ENCODE measurements around the gene STX2. TPM values are rescaled to one million over a fixed set of nuclear protein-coding genes. Genes with fewer than 3 reads are reported as not detected.

The STX2 gene
- polyA plus RNA-seq, 3 donors, result 25.3 to 35.0 (median 29.4) TPM

GRCh38 chr12:130815028-130815741 lies 23.9 kb downstream of the STX2 start:
- no peak for DNase-seq (ENCODE audit: extremely low read depth in 1 of 11, low read depth in 9 of 11, low spot score in 4 of 11)

GRCh38 chr12:130813949-130814348 lies 25.1 kb downstream of the STX2 start:
- no peak for DNase-seq (ENCODE audit: extremely low read depth in 1 of 11, low read depth in 9 of 11, low spot score in 4 of 11)

GRCh38 chr12:130813436-130813835 lies 25.6 kb downstream of the STX2 start:
- no peak for DNase-seq (ENCODE audit: extremely low read depth in 1 of 11, low read depth in 9 of 11, low spot score in 4 of 11)

- DNase-seq (ENCODE audit: extremely low read depth in 1 of 11, low read depth in 9 of 11, low spot score in 4 of 11), result no peak
These were observed 29.3 kb downstream of the STX2 start for GRCh38 chr12:130809791-130810190.

- no peak for DNase-seq (ENCODE audit: extremely low read depth in 1 of 11, low read depth in 9 of 11, low spot score in 4 of 11)
These were observed 31.7 kb downstream of the STX2 start for GRCh38 chr12:130807309-130807708.

GRCh38 chr12:130806574-130806973 lies 32.5 kb downstream of the STX2 start:
- no peak for DNase-seq (ENCODE audit: extremely low read depth in 1 of 11, low read depth in 9 of 11, low spot score in 4 of 11)

GRCh38 chr12:130805635-130806034 lies 33.4 kb downstream of the STX2 start:
- DNase-seq (ENCODE audit: extremely low read depth in 1 of 11, low read depth in 9 of 11, low spot score in 4 of 11), result no peak

GRCh38 chr12:130804216-130804615 lies 34.8 kb downstream of the STX2 start:
- DNase-seq (ENCODE audit: extremely low read depth in 1 of 11, low read depth in 9 of 11, low spot score in 4 of 11), result no peak

- no peak for DNase-seq (ENCODE audit: extremely low read depth in 1 of 11, low read depth in 9 of 11, low spot score in 4 of 11)
These were observed 35.3 kb downstream of the STX2 start for GRCh38 chr12:130803702-130804101.

- DNase-seq (ENCODE audit: extremely low read depth in 1 of 11, low read depth in 9 of 11, low spot score in 4 of 11), result no peak
These were observed 38.7 kb downstream of the STX2 start for GRCh38 chr12:130800312-130800711.

GRCh38 chr12:130799051-130799450 lies 40.0 kb downstream of the STX2 start:
- no peak for DNase-seq (ENCODE audit: extremely low read depth in 1 of 11, low read depth in 9 of 11, low spot score in 4 of 11)

GRCh38 chr12:130796985-130797686 lies 41.9 kb downstream of the STX2 start:
- no peak for DNase-seq (ENCODE audit: extremely low read depth in 1 of 11, low read depth in 9 of 11, low spot score in 4 of 11)

GRCh38 chr12:130795906-130796305 lies 43.1 kb downstream of the STX2 start:
- no peak for DNase-seq (ENCODE audit: extremely low read depth in 1 of 11, low read depth in 9 of 11, low spot score in 4 of 11)

- DNase-seq (ENCODE audit: extremely low read depth in 1 of 11, low read depth in 9 of 11, low spot score in 4 of 11), result no peak
These were observed 45.5 kb downstream of the STX2 start for GRCh38 chr12:130793554-130793849.

- peak in 2 of 11 donors; percentile 0 to 7 for DNase-seq (ENCODE audit: extremely low read depth in 1 of 11, low read depth in 9 of 11, low spot score in 4 of 11)
These were observed 46.1 kb downstream of the STX2 start for GRCh38 chr12:130792821-130793553.

GRCh38 chr12:130791629-130792028 lies 47.4 kb downstream of the STX2 start:
- no peak for DNase-seq (ENCODE audit: extremely low read depth in 1 of 11, low read depth in 9 of 11, low spot score in 4 of 11)

- no peak for DNase-seq (ENCODE audit: extremely low read depth in 1 of 11, low read depth in 9 of 11, low spot score in 4 of 11)
These were observed 50.5 kb downstream of the STX2 start for GRCh38 chr12:130788515-130788914.

GRCh38 chr12:130787445-130788410 lies 51.3 kb downstream of the STX2 start:
- no peak for DNase-seq (ENCODE audit: extremely low read depth in 1 of 11, low read depth in 9 of 11, low spot score in 4 of 11)

GRCh38 chr12:130787041-130787440 lies 52.0 kb downstream of the STX2 start:
- no peak for DNase-seq (ENCODE audit: extremely low read depth in 1 of 11, low read depth in 9 of 11, low spot score in 4 of 11)

All from renal cortex interstitium (tissue), 11 donors.